ELR (cell line): ENCODE measurements around the gene TMEM43.
A peak's percentile ranks its signal among the peaks of the same experiment; 100 is the strongest.

Experiments used
- DNase-seq: peaks from one replicate; pipeline ENCODE4 v3.0.0-alpha.2; 2015; ENCODE audit warnings: low read depth

The TMEM43 gene

DNA sequence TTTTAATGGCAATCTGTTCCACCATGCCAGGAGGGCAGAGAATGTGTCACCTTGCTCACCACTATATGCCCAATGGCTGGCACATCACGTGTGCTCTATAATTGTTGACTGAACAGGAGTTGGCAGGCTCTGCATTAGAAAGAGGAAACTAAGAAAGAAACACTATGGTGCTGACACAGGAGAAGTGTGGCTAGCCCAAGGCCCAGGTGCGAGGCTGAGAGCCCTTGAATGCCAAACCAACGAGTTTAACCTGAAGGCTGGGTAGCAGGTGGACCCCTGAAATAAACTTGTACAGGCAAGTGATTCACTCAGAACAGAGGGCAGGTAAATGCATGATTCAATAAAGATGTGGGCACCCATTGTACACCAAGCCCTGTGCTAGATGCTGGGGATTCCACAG is 2.6 kb upstream of the TMEM43 start:
- no peak for DNase-seq

DNA sequence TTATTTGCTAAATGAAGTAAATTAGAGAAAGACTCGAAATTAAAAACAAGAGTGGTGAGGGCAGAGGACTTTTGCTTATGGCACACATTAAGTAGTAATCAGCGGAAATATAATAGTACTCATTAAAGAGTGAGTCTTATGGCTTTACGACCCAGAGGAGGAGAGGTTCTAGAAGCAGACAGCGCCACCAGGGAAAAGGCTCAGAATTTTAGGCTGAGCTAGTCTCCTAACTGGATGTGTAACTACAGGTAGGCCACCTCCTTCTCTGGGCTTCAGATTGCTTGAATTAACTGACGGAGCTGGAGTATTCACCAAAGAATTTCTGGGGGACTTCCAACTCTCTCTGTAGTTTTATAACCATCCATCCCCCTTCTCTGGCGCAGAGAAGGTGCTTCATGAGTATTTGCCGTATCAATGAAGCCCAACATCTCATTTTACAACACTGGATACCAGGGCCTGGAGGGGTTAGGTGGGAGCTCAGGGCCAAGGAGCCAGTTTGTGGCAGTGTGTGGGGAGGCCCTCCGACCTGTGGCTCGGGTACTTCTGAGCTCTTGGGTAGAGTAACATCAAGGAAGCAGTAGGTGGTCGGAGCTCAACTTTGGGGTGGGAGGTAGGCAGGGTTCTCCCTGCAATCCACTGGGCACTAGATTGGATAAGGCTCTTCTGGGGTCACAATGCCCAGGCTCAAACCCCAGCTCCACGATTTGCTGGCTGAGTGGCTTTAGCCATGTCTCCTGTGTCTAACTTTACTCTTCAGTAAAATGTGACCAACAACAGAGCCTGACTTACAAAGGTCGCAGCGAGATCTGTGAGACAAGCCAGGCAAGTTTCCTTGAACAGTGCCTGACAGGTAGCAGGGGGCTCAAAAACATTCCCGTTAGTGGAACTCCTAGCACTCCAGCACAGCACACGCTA is 1.3 kb upstream of the TMEM43 start:
- no peak for DNase-seq

DNA sequence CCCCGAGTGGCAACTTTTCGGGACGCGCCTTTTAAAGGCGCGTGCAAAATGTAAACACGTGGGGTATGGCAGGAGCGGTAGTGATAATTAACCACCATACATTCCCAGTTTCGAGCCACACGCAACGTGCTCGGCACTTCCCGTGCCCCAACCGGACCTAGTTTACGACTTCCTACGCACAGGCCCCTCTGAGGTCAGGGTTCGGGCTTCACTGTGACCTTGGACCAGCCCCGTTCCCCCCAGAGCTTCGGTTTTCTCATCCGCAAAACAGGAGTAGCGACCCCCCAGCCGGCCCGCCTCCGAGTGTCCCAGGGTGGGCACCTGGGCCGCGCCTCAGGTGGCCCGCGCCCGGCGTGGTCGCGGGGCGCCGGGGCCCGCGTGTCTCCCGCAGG is 633 bp upstream of the TMEM43 start:
- DNase-seq: peak; percentile 56

DNA sequence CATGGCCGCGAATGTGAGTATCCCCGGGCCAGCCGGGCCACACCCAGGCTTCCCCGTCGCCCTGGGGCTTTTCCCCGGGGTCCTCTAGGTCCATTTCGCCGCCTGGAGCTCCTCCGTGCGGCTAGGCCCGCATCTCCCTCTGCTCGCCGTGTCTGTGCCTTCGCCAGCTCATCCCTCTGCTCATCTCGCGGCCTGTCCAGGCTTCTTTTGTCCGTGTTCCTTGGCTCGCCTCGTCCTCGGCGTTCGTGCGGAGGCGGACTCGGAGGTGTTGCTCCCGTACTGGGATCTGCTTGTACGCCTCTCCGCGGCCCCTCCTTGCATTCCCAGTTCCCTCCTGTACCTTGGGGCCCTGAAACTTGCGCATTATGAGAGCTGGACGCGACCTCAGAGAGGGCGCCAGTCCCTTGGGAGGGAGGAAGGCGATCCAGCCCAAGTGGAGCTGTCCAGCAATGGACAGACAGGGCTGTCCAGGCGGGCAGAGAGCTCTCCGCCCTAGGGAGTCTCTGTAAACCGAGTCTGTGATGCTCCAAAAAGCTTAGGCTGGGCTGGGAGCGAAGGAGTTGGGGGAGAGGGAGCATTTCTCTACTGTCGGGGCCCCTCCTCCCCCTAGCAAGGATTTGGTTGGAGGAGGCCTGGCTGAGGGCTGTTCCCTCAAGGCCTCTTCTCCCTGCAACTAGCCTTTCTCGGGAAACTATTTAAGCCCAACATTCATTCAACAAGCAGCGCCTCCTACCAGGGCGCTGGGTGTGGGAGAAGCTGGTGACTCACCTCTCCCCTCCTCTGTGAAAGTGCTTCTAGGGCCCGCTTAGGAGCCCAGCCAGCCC is 553 bp downstream of the TMEM43 start:
- peak; percentile 92 for DNase-seq

DNA sequence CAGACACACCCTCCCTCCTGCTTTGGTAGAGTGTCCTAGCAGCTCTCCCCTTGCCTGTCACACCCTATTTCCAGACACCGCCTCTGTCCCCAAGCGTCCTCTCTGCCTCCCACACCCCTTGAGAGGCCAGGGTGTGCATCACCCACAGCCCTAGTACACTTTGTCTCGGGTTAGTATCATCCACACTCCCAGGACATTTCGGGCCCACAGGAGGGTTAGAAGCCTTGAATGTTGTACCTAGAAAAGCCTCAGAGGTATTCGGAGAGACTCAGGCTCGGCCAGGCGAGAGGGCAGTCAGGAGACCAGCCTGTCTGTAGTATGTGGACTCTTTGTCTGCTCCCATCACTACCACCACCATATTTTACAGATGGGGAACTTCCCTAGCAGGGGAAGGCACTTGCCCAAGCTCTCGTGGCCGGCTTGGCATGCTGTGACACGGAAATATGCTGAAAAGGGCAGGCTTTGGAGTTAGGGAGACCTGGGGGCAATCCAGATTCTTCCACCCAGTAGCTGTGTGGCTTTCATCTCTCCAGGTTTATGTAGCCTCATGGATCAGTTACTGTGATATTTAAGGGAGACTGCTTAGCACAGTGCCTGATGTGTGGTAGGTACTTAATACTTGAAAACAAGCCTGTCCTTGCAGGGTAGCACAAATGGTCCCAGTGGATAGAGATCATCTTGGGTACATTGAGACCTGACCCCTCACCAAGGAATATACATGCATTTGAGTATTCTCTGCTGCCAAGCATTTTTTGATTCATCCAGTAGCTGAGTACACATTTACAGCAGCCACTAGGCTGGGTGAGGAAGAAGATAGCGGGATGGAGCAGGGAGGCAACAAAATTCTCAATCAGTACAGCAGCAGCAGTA is 1.4 kb downstream of the TMEM43 start:
- no peak for DNase-seq

DNA sequence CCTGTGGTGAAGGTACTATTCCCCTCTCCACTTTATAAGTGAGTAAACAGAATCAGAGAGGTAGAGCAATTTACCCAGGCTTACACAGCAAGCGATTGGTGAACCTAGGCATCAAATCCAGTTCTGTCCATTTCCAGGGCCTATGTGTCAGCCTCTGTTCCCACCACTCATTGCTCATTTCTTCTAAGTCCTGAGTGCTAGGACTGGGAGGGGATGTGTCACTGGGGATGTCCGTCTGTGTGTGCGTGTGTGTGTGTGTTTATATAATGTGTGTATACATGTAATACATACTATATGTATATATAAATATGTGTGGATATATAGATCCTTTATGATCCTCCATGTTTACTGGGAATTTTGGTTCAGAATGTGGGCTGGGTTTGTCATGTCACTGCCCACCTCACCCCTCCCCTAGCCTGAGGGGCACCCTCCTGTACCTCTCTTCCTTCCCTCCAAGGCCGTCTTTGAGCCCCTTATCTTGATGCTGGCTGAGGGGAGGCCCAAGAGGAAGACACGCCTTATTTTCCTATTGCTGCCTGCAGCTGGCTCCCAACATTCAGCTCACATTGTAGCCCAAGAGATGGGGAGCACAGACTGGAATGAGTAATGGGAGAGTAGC is 2.1 kb downstream of the TMEM43 start:
- peak; percentile 27 for DNase-seq

DNA sequence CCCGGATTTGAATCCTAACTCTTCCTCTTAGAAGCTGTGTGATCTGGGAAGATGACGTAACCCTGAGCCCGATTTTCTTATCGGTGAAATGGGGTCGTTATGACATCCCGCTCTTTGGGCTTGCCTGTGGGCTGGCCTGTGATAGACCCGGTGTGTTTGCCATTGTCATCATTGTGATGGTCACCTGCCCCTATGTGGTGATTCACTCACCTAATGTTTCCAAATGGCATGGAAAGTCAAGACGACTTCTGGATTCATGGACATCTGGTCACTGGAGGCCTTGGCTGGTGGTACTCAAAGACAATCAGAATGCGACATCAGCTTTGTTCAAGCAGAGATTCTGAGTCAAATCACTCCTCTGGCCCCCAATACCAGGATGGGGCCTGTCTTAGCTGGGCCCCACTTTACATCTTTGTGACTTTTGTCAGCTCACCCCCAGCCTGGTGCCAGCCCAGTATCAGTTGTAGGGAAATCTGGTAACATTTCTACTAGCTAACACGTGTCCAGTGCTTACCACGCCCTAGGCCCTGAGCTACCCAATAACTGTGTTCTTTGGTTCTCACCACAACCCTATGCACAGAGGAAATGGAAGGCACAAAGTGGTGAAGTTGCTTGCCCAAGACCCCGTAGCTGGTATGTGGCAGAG is 2.8 kb downstream of the TMEM43 start:
- no peak for DNase-seq

DNA sequence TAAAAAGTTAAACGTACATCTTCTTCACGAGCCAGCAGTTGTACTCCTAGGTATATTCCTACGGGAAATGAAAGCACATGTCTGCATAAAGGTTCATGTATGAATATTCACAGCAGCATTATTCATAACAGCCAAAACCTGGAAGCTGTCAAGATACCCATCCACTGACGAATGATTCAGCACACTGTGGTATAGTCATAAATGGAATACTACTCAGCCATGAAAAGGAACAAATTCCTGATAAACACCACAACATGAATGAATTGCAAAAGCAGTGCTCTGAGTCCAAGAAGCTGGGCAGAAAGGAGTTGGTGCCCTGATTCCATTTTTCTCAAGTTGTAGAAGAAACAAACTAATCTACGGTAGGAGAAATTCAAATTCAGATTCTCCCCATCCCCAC is 3.9 kb downstream of the TMEM43 start:
- no peak for DNase-seq

DNA sequence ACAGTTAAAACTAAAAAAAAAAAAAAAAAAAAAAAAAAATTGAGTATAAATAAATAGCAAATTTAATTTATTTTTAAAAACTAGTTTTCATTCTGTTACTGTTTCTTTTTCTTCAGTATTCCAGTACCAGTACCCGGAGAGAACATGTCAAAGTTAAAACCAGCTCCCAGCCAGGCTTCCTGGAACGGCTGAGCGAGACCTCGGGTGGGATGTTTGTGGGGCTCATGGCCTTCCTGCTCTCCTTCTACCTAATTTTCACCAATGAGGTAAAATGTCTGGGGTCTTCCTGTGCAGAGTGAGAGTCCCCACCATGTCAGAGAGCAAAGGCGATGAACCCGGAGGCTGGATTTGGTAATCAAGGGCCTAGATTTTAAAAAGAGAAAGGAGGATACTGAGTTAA is 4.4 kb downstream of the TMEM43 start:
- DNase-seq: no peak

DNA sequence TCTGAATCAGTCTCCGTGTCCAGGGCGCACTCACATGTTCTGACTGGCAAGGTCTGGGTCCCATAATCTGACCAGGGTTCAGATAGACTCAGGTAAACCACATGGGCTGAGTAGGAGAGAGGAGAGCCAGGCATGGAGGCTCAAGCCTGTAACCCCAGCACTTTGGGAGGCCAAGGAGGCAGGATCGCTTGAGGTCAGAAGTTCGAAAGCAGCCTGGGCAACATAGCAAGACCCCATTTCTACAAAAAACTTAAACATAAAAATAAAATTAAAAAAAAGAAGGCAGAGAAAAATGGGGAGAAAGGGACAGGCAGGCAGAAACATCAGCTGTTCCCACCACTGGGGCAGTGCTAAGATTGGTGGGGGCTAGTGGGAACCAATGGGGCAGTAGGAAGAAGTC is 5.4 kb downstream of the TMEM43 start:
- DNase-seq: no peak

DNA sequence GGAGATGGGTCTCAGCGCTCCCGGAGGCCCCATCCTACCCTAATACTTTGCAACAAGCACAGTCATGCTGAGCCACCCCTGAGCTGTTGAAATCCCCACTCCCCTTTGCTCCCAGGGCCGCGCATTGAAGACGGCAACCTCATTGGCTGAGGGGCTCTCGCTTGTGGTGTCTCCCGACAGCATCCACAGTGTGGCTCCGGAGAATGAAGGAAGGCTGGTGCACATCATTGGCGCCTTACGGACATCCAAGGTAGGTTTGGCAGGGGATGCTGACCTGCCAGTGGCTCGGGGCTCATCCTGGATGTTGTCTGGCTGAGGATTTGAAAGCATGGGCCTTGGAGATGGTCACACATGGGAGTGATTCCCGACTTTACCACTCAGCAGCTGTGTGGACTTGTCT is 5.9 kb downstream of the TMEM43 start:
- no peak for DNase-seq

DNA sequence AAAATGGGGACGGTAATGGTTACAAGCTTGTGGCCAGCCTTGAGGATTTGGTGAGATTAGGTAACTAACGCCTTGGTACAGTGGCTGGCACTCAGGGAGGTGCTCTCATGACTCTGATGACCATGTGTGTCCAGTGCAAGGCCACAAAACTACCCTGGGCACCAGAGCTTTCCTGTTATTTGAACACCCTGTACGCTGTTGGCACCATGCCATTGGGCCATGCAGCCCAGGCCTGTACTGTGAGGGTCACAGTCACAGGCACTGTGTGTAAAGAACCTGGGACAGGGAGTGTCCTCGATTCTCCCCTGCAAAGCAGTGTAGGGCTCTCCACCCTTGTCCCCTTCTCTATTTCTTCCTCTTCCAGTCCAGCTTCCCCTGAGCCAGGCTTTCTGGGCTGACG is 6.3 kb downstream of the TMEM43 start:
- DNase-seq: no peak

DNA sequence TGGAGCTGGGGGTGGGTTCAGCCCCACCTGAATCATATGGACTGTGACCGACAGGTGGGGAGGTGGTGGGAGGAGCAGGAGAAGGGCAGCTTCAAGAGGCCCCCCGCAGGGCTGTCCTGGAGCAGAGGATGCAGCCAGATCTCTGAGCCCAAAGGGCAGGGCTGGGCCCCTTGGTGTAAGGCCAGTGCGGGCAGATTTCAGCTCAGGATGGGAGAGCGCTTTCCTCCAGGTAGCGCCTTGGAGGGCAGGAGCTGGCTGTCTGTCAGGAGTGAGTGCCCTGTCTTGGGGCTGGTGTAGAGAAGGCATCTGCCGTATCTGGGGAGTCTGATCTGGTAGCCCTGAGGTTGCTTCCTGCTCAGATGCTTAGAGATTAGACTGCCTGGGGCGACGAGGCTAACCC is 7.3 kb downstream of the TMEM43 start:
- no peak for DNase-seq

DNA sequence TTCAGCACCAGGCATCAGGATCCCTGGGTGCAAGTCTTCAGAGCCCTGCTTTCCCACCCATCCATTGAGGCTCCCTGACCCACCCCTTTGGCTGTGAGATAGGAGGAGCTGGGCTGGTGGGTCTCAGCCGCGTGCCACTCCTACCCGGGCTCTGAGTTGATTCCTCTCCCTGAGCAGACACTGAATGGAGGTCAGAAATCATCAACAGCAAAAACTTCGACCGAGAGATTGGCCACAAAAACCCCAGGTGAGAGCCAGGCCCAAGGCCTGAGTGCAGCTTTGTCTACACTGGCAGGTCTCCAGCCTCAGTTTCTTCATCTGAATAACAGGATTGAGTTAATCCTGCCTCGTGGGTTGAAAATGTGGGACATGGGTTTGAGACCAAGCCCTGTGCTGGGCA is 7.8 kb downstream of the TMEM43 start:
- DNase-seq: no peak

DNA sequence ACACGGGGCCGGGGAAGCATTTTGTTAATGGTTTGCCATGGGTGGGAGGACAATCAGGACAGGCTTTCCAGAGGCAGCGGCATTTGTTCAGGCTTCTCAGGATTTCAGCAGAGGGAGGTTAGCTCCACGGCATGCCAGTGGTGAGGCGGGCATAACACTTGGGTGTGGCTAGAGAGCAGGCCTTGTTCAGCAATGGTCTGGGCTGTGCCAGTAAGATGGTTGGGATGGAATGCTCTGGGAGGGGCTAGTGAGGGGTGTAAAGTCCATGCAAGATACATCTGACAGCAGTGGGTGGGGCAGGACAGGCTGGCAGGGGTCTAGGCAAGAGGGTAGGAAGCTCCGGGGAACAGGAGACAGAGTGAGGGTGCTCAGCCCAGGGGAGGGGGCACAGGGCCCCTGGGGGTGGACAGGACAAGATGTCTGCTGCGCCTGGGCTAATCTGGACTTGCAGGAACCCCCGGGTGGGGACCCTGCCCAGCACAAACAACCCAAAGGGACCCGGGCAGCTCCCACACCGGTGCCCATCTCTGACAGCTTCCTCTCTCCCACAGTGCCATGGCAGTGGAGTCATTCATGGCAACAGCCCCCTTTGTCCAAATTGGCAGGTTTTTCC is 8.4 kb downstream of the TMEM43 start:
- no peak for DNase-seq

DNA sequence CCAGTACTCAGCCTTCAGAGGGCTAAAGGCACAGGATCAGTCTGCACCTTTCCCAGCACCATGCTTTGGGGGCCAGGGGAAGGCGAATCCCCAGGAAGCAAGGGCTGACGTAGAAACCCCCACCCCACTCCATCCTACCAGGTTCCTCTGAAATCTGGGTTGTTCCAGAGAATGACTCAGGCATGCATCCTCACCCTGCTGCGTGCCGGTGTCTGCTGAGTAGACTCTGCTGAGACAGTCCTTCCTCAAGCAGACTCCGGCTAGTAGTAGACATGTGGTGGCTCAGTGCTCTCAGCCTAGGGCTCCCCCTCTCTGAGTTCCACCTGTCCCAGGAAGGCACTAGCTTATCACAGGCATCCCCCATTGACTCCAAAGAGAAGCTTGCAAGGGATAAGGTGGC is 9.0 kb downstream of the TMEM43 start:
- DNase-seq: peak; percentile 72

DNA sequence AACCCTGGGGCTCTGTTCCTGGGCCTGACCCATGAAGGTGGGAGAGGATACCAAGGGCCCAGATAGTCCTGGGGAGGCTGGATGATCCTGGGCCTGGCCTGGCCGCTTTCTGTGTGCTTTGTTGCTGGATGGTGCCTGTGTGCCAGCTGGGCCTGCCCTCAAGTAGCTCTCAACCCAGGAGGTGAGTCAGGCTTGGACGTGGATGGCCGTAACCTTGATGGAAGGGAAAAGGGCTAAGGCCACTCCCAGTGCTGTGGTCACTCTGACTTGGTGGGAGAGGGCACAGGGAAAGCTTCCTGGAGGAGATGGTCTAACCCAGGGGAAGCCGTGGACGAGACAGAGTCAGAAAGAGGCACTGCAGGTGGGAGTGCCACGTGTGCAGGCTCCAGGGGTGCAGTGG is 9.4 kb downstream of the TMEM43 start:
- no peak for DNase-seq

DNA sequence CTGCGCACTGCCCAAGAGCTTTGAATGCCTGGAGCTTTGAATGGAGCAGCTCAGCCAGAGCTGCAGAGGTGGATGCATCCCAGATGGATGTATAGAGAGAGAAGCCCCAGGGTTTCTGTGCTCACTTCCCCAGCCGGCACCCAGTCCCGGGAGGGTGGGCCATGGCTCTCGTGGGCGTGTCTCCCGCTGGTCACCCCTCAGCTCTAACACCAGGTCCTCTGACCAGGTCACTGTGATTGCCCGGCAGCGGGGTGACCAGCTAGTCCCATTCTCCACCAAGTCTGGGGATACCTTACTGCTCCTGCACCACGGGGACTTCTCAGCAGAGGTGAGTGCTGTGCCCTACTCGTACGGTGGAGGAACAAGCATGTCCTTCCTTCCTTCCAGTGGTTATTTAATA is 10.7 kb downstream of the TMEM43 start:
- DNase-seq: no peak

DNA sequence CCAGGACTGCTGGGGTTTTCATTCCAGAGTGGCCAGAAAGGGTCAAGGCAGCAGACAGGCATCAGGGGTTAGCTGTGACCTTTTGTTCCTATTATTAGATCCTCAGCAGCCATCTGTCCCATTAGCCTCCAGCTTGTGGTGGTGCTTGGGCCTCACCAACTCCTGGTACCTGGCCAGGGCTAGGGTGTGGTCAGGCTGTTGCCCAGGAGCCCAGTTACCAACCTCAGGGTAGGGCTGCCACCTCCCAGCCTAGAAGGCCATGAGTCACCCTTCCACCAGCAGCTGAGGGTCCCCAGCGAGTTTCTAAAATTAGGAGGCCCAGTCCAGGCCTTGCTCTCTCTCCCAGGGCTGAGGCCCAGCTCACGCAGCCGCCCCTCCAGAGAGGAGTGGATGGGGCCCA is 12.2 kb downstream of the TMEM43 start:
- DNase-seq: no peak

DNA sequence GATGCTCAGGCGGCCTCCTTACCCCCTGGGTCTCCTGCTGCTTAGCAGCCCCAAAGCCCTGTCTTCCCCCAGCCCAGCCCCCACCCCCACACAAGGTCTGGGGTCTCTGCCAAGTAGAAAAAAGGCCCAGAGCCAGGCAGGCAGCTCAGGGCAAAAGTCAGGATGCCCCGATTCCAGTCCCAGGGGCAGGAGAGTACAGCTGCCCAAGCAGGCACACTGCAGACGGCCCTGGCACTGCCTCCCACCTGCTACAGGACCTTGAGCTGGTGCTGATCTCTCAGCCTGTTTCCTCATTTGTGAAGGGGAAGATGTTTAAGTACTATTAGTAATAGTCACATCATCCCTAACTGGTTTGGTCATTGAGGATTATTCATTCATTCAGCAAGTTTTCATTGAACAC is 12.6 kb downstream of the TMEM43 start:
- DNase-seq: peak; percentile 26
